ENCODE results near the gene GCG.

DNA sequence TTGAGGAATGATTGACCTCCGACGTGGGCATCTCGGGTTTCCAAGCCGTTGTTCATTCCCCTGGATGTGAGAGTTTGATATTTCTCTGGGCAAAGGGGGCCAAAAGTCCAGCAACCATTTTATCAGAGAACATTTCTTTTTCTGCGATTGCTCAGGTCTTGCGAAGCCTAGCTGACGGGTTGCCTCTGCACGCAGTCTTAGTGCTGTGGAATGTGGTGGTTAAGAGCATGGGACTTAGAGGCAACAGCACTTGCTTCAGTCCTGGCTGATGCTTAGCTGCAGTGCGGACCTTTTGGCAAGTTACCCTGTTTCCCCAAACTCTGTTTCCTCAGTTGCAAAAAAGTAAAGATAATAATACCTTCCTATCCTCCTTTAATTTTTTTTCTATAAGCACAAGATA is 46.2 kb upstream of the GCG start:
- TF ChIP-seq, protein P1, sequence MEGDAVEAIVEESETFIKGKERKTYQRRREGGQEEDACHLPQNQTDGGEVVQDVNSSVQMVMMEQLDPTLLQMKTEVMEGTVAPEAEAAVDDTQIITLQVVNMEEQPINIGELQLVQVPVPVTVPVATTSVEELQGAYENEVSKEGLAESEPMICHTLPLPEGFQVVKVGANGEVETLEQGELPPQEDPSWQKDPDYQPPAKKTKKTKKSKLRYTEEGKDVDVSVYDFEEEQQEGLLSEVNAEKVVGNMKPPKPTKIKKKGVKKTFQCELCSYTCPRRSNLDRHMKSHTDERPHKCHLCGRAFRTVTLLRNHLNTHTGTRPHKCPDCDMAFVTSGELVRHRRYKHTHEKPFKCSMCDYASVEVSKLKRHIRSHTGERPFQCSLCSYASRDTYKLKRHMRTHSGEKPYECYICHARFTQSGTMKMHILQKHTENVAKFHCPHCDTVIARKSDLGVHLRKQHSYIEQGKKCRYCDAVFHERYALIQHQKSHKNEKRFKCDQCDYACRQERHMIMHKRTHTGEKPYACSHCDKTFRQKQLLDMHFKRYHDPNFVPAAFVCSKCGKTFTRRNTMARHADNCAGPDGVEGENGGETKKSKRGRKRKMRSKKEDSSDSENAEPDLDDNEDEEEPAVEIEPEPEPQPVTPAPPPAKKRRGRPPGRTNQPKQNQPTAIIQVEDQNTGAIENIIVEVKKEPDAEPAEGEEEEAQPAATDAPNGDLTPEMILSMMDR (IDR thresholded peaks at IDR 0.05): no peak
- no peak for TF ChIP-seq POLR2A (IDR thresholded peaks at IDR 0.05)
